ENCODE data around the gene ATXN1.

The ATXN1 gene

DNA sequence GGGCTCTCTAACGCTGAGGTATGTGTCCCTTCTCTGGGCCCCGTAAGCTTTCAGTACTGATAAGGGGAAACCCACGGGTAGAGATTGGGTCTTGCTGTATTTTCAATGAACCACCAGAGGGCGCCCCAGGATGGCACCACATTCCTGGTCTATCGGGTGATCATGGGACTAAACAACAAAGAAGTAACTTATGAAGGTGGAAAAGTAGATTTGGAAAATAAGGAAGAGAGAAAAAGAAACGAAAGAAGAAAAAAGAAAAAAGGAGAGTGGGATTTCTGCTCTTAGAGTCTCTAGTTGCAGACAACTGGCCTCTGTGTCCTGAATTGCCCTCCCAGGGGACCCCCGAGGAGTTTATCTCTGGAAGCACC is 429.1 kb downstream of the ATXN1 start:
- Histone ChIP-seq H3K27ac (ENCODE audit: low read depth, low read length) (no peak overlapping the region), H3K4me3 (ENCODE audit: low read length) (no peak overlapping the region), H3K9ac (ENCODE audit: low read length) (no peak overlapping the region), H3K36me3 (ENCODE audit: control insufficient read depth, insufficient read depth, low read length) (peaks cover 2% of the 10 kb centered on the region), H3K4me1 (ENCODE audit: control insufficient read depth, insufficient read depth, low read length) (peaks cover 7% of the 10 kb centered on the region), H3K27me3 (ENCODE audit: control insufficient read depth, insufficient read depth, low read length) (no peaks in the 10 kb centered on the region)

DNA sequence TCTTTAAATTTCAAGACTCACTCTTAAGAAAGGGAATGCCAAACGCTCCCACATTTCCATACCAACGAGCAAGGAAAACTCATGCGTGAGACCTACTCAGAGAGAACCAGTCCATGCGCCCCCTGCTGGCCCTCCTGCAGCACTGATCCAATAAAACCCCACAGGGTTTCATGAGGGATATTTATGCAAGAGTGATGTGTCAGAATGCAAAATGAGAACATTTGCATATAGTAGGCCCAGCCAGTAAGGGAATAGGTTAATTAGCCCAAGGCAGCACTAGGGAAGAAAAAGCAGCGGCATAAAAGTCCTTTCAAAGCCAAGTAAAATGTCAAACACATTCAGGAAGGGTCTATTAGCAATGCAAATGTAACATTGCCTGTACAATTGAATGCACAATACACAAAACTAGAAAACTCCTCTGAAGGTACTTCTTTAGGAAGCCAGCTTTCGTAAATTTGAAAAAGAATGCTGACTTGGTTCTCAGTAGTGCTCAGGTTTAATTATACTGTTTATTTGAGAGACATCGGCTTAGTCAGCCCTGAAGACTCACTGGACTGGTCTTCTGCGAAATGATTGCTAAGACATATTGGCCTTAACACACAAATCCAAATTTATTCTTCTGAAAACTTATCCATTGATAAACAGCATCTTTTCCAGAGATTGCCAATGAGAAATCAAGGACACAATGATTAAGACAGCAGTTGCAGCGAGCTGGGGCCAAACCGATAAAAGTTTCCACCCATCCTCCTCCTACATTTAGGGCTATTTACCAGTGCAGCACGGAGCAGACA is 429.7 kb downstream of the ATXN1 start:
- Histone ChIP-seq H3K9ac (ENCODE audit: low read length) (no peak overlapping the region), H3K4me3 (ENCODE audit: low read length) (no peak overlapping the region), H3K4me1 (ENCODE audit: control insufficient read depth, insufficient read depth, low read length) (peaks cover 3% of the 10 kb centered on the region), H3K27ac (ENCODE audit: low read depth, low read length) (no peak overlapping the region), H3K27me3 (ENCODE audit: control insufficient read depth, insufficient read depth, low read length) (no peaks in the 10 kb centered on the region), H3K36me3 (ENCODE audit: control insufficient read depth, insufficient read depth, low read length) (peaks cover 8% of the 10 kb centered on the region)

DNA sequence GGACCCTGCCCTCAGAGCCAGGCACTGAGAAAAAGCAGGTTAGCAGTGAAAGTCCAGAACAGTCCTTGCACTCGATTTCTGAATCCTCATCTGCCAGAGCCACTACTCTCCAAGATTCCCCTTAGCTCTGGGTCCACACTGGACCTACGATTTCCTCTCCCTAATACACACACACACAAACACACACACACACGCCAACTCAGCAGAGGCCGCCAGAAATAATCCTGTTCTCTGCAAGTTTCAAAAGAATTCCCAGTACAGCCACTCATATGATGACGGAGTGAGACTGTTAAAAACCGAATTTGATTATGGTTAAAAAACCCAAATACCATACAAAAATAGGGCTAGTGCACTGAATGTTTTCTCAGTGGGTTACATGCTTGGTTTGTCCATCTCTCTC is 432.0 kb downstream of the ATXN1 start:
- Histone ChIP-seq H3K27ac (ENCODE audit: low read depth, low read length) (no peak overlapping the region), H3K4me3 (ENCODE audit: low read length) (no peak overlapping the region), H3K4me1 (ENCODE audit: control insufficient read depth, insufficient read depth, low read length) (peaks cover 3% of the 10 kb centered on the region), H3K36me3 (ENCODE audit: control insufficient read depth, insufficient read depth, low read length) (peaks cover 8% of the 10 kb centered on the region), H3K9ac (ENCODE audit: low read length) (no peak overlapping the region), H3K27me3 (ENCODE audit: control insufficient read depth, insufficient read depth, low read length) (no peaks in the 10 kb centered on the region)

DNA sequence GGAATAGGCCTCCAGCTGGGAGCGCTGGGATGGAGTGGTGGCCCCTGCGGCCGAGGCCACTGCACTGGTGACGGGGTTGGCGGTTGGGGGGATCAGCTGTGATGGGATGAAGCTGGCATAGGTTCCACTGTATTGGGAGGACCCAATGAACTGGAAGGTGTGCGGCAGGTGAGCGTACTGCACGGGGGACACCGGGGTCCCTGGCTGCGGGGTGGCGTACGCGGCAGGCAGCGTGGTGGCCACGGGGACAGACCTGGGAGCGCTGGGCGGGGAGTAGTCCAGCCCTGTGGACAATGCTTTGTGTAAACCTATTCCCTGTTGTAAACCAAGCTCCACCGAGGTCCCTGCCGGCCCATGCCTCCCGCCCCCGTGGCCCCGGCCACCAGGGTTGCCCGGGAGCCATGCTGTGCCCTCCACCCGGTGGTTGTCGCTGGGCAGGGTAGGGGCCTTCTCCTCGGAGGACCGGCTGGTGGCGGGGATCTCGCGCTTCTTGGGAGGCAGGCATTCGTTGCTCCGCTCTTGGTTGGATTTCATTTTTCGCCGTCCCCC is 433.4 kb downstream of the ATXN1 start:
- peaks cover 8% of the 10 kb centered on the region for H3K36me3 ChIP-seq (ENCODE audit: control insufficient read depth, insufficient read depth, low read length)
- peaks cover 3% of the 10 kb centered on the region for H3K4me1 ChIP-seq (ENCODE audit: control insufficient read depth, insufficient read depth, low read length)
- no peak overlapping the region for H3K9ac ChIP-seq (ENCODE audit: low read length)
- H3K4me3 ChIP-seq (ENCODE audit: low read length), result no peak overlapping the region
- H3K27me3 ChIP-seq (ENCODE audit: control insufficient read depth, insufficient read depth, low read length), result no peaks in the 10 kb centered on the region
- H3K27ac ChIP-seq (ENCODE audit: low read depth, low read length), result no peak overlapping the region

DNA sequence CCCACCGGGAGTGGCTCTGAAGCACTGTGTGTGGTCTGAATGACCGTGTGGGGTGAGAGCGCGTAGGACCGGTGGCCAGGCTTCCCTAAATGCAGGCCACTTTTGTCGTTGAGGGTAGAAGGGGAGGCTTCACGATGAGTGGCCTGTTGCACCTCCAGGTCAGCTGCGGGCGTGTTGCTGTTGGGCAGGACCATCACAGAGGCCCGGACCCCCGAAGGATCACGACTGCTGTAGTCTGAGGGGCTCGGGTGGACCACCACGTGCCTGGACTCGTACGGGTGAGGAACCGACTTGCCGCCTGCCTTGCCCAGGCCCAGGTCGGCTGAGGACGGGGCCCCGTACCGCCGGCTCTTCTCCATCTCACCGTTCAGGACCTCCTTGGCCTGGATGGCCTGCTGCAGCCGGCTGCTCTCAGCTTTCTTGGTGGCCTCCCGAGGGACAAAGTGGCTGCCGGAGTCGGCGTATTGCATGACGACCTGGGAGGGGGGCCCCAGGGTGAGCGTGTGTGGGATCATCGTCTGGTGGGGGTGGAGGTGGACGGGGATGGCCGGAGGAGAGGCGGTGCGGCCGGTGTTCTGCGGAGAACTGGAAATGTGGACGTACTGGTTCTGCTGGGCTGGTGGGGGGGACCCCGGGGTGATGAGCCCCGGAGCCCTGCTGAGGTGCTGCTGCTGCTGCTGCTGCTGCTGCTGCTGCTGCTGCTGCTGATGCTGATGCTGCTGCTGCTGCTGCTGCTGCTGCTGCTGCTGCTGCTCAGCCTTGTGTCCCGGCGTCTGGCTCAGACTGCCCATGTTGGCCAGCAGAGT is 434.1 kb downstream of the ATXN1 start:
- peaks cover 8% of the 10 kb centered on the region for H3K36me3 ChIP-seq (ENCODE audit: control insufficient read depth, insufficient read depth, low read length)
- no peak overlapping the region for H3K27ac ChIP-seq (ENCODE audit: low read depth, low read length)
- H3K9ac ChIP-seq (ENCODE audit: low read length), result no peak overlapping the region
- H3K4me1 ChIP-seq (ENCODE audit: control insufficient read depth, insufficient read depth, low read length), result peaks cover 3% of the 10 kb centered on the region
- H3K27me3 ChIP-seq (ENCODE audit: control insufficient read depth, insufficient read depth, low read length), result no peaks in the 10 kb centered on the region
- H3K4me3 ChIP-seq (ENCODE audit: low read length), result no peak overlapping the region

DNA sequence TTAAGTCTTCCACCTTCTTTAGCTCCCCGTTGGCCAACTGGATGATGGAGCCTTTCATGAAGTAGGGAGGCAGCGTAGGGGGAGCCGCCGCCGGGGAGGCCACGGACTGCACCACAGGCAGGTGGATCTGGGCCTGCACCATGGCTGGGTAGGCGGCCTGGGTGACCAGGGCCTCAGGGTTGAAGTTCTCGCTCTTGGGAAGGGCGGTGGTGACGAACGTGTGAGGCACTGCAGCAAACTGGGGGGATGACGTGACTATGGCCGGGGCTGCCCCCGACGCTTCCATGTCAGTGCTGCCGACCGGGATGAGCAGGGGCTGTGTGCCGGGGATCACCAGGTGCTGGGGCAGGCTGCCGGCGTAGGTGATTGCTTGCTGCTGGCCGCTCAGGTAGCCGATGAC is 434.7 kb downstream of the ATXN1 start:
- Histone ChIP-seq H3K4me3 (ENCODE audit: low read length) (no peak overlapping the region), H3K36me3 (ENCODE audit: control insufficient read depth, insufficient read depth, low read length) (peaks cover 8% of the 10 kb centered on the region), H3K9ac (ENCODE audit: low read length) (no peak overlapping the region), H3K4me1 (ENCODE audit: control insufficient read depth, insufficient read depth, low read length) (peaks cover 1% of the 10 kb centered on the region), H3K27ac (ENCODE audit: low read depth, low read length) (no peak overlapping the region), H3K27me3 (ENCODE audit: control insufficient read depth, insufficient read depth, low read length) (no peaks in the 10 kb centered on the region)

DNA sequence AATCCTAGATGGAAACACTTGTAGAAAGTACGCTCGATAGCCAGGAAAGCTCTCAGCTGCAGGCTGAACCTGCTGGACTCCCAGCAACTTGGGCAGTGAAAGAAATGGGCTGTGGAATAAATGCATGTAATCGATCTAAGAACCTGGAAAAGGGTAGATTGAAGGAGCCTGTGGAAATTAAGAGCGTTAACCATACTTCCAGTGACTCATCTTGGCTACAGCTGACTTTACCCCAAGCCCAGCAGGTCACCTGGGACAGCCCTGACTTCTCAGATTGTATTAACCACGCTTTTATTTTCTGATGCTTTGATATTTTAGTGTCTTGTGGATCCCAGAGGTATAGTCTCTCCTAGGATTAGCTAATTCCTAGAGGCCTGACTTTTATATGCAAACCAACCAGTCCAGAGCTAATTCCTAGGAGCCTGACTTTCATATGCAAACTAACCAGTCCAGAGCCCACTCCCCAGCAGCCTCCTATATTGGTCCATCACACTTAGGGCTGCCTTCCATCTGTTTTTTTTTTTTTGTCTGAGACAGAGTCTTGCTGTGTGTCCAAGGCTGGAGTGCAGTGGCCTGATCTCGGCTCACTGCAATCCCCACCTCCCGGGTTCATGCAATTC is 436.5 kb downstream of the ATXN1 start:
- Histone ChIP-seq H3K4me1 (ENCODE audit: control insufficient read depth, insufficient read depth, low read length) (peaks cover 15% of the 10 kb centered on the region), H3K36me3 (ENCODE audit: control insufficient read depth, insufficient read depth, low read length) (peaks cover 8% of the 10 kb centered on the region), H3K27ac (ENCODE audit: low read depth, low read length) (no peak overlapping the region), H3K9ac (ENCODE audit: low read length) (no peak overlapping the region), H3K4me3 (ENCODE audit: low read length) (no peak overlapping the region), H3K27me3 (ENCODE audit: control insufficient read depth, insufficient read depth, low read length) (no peaks in the 10 kb centered on the region)

DNA sequence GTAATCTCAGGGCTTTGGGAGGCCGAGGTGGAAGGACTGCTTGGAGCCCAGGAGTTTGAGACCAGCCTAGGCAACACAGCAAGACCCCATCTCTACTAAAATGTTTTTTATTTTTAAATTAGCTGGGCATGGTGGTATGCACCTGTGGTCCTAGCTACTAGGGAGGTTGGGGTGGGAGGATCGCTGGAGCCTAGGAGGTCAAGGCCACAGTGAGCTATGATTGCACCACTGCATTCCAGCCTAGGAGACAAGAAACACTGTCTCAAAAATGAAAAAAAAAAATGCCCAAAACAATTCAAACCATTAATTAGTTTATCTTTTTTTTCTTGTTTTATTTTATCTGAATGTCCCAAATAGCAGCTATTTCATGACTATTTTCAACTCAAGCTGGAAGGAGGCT is 437.1 kb downstream of the ATXN1 start:
- no peaks in the 10 kb centered on the region for H3K27me3 ChIP-seq (ENCODE audit: control insufficient read depth, insufficient read depth, low read length)
- no peak overlapping the region for H3K27ac ChIP-seq (ENCODE audit: low read depth, low read length)
- no peak overlapping the region for H3K4me3 ChIP-seq (ENCODE audit: low read length)
- peaks cover 19% of the 10 kb centered on the region for H3K4me1 ChIP-seq (ENCODE audit: control insufficient read depth, insufficient read depth, low read length)
- peaks cover 8% of the 10 kb centered on the region for H3K36me3 ChIP-seq (ENCODE audit: control insufficient read depth, insufficient read depth, low read length)
- H3K9ac ChIP-seq (ENCODE audit: low read length), result no peak overlapping the region

DNA sequence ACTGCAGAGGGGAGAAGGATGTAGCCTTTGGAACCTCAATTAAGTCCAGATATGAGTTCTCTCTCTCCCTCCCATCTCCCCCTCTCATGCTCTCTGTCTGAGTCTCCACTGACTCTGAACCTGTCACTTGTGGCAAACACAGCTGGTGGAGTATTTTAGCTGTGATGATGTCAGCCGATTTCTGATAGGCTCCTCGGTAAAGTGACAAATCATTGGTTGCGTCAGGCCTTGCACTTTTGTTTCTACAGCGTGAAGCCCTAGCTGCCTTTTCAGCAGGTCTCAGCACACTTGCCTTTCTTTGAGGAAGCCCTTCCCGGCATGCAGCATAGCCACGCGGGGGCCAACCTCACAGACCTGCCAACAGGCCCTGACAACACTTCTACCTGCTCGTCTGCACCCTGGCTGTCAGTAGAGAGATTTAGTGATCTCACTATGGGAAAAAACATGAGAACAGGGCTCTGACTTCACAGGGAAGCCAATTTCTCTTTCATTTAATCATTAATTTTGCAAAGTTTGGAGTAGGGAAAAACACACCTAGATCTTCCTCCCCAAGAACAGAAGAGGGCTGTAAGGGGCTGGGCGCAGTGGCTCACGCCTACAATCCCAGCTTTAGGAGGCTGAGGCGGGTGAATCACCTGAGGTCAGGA is 438.5 kb downstream of the ATXN1 start:
- Histone ChIP-seq H3K27ac (ENCODE audit: low read depth, low read length) (peak overlapping the region; percentile 23), H3K36me3 (ENCODE audit: control insufficient read depth, insufficient read depth, low read length) (peaks cover 8% of the 10 kb centered on the region), H3K4me1 (ENCODE audit: control insufficient read depth, insufficient read depth, low read length) (peaks cover 22% of the 10 kb centered on the region), H3K9ac (ENCODE audit: low read length) (no peak overlapping the region), H3K27me3 (ENCODE audit: control insufficient read depth, insufficient read depth, low read length) (no peaks in the 10 kb centered on the region), H3K4me3 (ENCODE audit: low read length) (no peak overlapping the region)

DNA sequence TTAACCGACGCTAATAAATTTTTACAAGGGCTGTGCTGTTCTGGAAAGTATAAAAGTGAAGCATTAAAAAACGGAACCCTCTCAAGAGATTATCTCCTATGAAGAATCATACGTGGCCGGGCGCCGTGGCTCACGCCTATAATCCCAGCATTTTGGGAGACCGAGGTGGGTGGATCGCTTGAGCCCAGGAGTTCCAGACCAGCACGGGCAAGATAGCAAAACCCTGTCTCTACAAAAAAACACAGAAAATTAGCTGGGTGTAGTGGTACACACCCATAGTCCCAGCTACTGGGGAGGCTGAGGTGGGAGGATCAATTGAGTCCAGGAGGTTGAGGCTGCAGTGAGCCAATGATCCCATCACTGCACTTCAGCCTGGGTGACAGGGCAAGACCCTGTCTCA is 439.4 kb downstream of the ATXN1 start:
- Histone ChIP-seq H3K9ac (ENCODE audit: low read length) (no peak overlapping the region), H3K36me3 (ENCODE audit: control insufficient read depth, insufficient read depth, low read length) (peaks cover 2% of the 10 kb centered on the region), H3K4me3 (ENCODE audit: low read length) (no peak overlapping the region), H3K27ac (ENCODE audit: low read depth, low read length) (no peak overlapping the region), H3K27me3 (ENCODE audit: control insufficient read depth, insufficient read depth, low read length) (no peaks in the 10 kb centered on the region), H3K4me1 (ENCODE audit: control insufficient read depth, insufficient read depth, low read length) (peaks cover 22% of the 10 kb centered on the region)

DNA sequence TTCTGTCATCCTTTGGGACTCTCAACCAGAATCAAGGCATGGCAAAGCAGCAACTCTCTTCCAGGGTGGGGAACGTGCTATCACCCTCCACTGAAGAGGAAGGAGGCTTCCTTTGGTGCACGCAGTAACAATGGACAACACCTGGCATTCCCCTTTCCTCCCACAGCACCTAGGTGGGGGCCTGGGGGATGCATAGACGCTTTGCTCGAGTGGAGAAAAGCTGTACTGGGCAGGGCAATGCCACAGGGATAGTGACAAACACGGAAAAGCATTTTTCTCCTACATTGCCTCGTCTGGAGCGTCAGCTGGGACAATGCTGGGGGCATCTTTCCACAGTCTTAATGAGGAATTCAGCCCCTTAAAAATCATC is 439.9 kb downstream of the ATXN1 start:
- H3K4me1 ChIP-seq (ENCODE audit: control insufficient read depth, insufficient read depth, low read length), result peaks cover 22% of the 10 kb centered on the region
- H3K4me3 ChIP-seq (ENCODE audit: low read length), result no peak overlapping the region
- no peaks in the 10 kb centered on the region for H3K27me3 ChIP-seq (ENCODE audit: control insufficient read depth, insufficient read depth, low read length)
- no peak overlapping the region for H3K9ac ChIP-seq (ENCODE audit: low read length)
- no peaks in the 10 kb centered on the region for H3K36me3 ChIP-seq (ENCODE audit: control insufficient read depth, insufficient read depth, low read length)
- peak overlapping the region; percentile 23 for H3K27ac ChIP-seq (ENCODE audit: low read depth, low read length)
